HG03103 (cell line): ENCODE results near the gene LPO.

ENCODE experiments used
- ATAC-seq: cut with Tn5 transposase; IDR thresholded peaks from one replicate; pipeline ENCODE4 v1.9.1; 2021; ENCODE audit warnings: low read depth; ENCODE audit not compliant: unreplicated experiment

LPO gene

GRCh38 chr17:58238147-58238634, at the start of gene LPO:
Gene LPO (plus strand): TSS chr17:58238584. CDS start chr17:58242980, 4,396 bp downstream.
- ATAC-seq, result no peak

- no peak for ATAC-seq
Measured at GRCh38 chr17:58189436-58190146, 48.8 kb upstream of the LPO start.

GRCh38 chr17:58191241-58191896, 47.0 kb upstream of the LPO start:
- ATAC-seq, result no peak

GRCh38 chr17:58192612-58193011, 45.8 kb upstream of the LPO start, which contains the start of gene EPX:
Gene EPX (plus strand): TSS chr17:58192726. CDS start chr17:58192847, 121 bp downstream.
- no peak for ATAC-seq

- ATAC-seq, result no peak
Measured at GRCh38 chr17:58193641-58194255, 44.6 kb upstream of the LPO start.

GRCh38 chr17:58195518-58196123, 42.8 kb upstream of the LPO start:
- no peak for ATAC-seq

- no peak for ATAC-seq
Measured at GRCh38 chr17:58196610-58197009, 41.8 kb upstream of the LPO start.

- no peak for ATAC-seq
Measured at GRCh38 chr17:58200024-58200633, 38.3 kb upstream of the LPO start.

- ATAC-seq, result no peak
Measured at GRCh38 chr17:58202859-58203258, 35.5 kb upstream of the LPO start.

- no peak for ATAC-seq
Measured at GRCh38 chr17:58204796-58205195, 33.6 kb upstream of the LPO start.

GRCh38 chr17:58205936-58206335, 32.4 kb upstream of the LPO start:
- no peak for ATAC-seq

GRCh38 chr17:58207451-58207850, 30.9 kb upstream of the LPO start:
- no peak for ATAC-seq

GRCh38 chr17:58208344-58208743, 30.0 kb upstream of the LPO start:
- no peak for ATAC-seq

GRCh38 chr17:58210922-58211321, 27.5 kb upstream of the LPO start:
- no peak for ATAC-seq

GRCh38 chr17:58215685-58216084, 22.7 kb upstream of the LPO start:
- no peak for ATAC-seq

- no peak for ATAC-seq
Measured at GRCh38 chr17:58217766-58218165, 20.6 kb upstream of the LPO start.

GRCh38 chr17:58219007-58219788, 19.2 kb upstream of the LPO start, which contains the start of gene MKS1:
Gene MKS1 (minus strand): TSS chr17:58219255. CDS start chr17:58219230, 25 bp downstream.
- ATAC-seq, result peak; percentile 91

- no peak for ATAC-seq
Measured at GRCh38 chr17:58219789-58220183, 18.6 kb upstream of the LPO start.

- ATAC-seq, result no peak
Measured at GRCh38 chr17:58224315-58224714, 14.1 kb upstream of the LPO start.

GRCh38 chr17:58227733-58228132, 10.7 kb upstream of the LPO start:
- ATAC-seq, result no peak
